HG02642 (cell line): ENCODE data around the gene ANK3.

Experiments used
- ATAC-seq: cut with Tn5 transposase; IDR thresholded peaks from one replicate; pipeline ENCODE4 v1.9.1; 2021; ENCODE audit warnings: mild to moderate bottlenecking; ENCODE audit not compliant: unreplicated experiment, poor library complexity

The ANK3 gene

GRCh38 chr10:60389413-60390025 is at the start of gene ANK3:
TSS of gene ANK3 (minus strand) at chr10:60389875. CDS start at chr10:60389538, 337 bp downstream.
- no peak for ATAC-seq

- ATAC-seq: no peak
Observed at GRCh38 chr10:60434418-60435046, 44.9 kb upstream of the ANK3 start.

DNA sequence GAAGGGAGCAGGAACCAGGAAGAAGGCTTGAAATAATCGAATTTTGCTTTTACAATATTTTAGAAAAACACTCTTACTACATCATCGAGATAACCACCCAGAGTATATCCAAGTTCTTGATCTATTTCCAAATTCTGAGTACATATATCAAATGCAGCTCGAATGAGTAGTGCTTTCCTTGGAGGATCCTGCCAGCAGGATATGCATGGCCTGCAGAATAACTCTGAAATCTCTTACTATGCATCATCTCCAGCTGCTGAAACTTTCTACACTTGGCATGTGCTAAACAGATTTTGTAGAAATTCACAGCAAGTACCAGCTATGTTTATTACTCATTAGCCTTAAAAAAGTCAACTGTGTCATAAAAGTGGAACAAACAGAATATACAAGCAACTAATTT is 44.0 kb upstream of the ANK3 start:
- no peak for ATAC-seq

DNA sequence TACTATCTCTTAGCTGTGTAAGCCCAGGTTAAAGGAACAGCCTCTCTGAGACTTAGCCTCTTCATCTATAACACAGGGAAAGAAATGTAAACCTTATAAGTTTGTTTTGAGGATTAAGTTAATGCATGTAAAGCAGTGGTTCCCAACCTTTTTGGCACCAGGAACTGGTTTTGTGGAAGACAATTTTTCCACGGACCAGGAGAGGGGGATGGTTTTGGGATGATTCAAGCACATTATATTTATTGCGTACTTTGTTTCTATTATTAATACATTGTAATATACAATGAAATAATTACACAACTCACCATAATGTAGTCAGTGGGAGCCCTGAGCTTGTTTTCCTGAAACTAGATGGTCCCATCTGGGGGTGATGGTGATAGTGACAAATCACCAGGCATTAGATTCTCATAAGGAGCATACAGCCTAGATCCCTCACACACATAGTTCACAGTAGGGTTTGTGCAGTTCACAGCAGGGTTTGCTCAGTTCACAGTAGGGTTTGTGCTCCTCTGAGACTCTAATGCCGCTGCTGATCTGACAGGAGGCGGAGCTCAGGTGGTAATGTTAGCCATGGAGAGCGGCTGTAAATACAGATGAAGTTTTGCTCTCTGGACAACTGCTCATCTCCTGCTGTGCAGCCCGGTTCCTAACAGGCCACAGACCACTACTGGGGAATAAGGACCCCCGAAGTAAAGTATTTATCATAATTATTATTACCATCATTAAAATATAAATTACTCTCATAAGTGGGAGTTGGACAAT is 41.3 kb upstream of the ANK3 start:
- no peak for ATAC-seq

GRCh38 chr10:60430017-60430416 is 40.3 kb upstream of the ANK3 start:
- no peak for ATAC-seq

DNA sequence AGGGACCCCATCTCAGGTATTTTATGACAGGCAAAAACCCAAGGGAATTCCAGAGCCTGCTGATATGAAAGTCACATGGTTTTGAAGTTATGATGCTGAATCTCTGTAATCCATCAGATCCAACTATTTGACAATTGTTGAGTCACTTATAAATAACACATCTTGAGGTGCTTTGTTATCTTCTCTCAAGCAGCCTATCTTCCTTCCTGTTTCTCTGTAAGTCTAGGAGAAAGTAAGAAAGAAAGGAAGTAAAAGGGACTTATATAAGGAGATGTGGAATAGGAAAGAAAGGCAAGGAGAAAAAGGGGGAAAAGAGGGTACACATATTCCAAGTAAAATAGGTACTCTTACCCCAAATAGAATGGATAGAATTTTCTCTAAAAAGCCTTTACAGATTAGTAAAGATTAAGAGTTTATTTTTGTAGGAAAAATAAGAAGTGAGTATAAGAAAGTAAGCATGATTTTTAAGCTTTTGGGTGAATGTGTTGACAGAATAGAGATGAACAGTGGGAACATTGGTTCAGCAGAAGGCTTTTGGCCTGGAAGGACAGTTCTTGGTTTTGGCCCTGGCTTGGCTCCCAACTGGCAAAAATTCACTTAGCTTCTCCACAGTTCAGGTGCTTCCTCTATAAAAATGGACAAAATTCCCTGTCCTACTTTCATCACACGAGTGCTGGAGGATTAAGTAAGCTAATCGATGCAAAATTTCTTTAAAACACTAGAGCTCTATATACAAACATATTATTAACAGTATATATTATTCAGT is 39.6 kb upstream of the ANK3 start:
- no peak for ATAC-seq

- ATAC-seq: no peak
Observed at GRCh38 chr10:60428387-60428737, 38.7 kb upstream of the ANK3 start.

DNA sequence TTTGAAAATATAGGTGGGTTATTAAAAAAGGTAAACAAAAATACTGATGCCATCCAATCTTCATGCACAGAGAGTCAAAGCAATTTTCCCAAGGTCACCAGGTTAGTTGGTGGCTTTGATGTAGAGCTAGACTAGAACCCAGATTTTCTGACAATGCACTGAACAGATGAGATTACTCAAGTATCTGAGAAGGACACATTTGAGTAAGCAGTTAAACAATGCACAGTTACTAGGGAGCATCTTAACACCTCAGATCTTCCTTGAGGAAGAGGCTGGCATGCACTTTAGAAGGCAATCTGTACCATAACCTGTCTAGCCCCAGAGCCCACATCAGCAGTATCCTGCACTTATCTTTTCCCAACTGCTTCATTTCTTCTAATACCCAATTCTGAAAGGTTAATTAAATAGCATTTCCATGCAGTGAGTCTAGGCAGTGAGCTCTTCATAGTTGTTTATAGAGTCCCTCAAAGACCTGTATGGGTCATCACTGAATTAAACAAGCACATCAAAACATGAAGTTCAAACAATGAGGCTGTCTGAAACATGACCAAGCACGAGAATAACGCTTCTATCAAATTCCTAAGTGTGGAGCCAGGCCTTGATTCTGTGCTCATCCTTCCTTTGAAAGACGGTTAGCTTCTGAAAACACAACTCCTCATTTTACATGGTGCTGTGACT is 38.2 kb upstream of the ANK3 start:
- ATAC-seq: no peak

- no peak for ATAC-seq
Observed at GRCh38 chr10:60427148-60427547, 37.5 kb upstream of the ANK3 start.

GRCh38 chr10:60426425-60426824 is 36.8 kb upstream of the ANK3 start:
- ATAC-seq: no peak

- ATAC-seq: no peak
Observed at GRCh38 chr10:60425392-60426110, 35.9 kb upstream of the ANK3 start.

DNA sequence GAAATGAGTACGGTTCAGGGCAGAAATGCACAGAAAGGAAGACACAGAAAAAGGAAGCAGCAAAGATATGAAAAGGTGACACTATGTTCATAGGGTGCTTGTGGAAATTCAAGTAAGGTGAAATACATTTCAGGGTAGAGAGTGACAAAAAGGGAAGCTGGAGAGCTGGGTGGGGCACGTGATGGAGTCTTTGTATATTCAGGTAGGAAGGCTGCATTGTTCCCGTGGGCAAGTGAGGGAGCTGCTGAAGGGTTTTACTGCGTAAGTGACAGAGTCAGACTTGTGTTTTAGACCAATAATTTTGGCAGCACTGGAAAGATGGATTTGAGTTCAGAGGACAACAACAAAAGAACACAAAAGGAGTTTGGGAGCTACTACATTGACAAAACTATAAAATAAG is 35.3 kb upstream of the ANK3 start:
- ATAC-seq: no peak

GRCh38 chr10:60423920-60424319 is 34.2 kb upstream of the ANK3 start:
- no peak for ATAC-seq

DNA sequence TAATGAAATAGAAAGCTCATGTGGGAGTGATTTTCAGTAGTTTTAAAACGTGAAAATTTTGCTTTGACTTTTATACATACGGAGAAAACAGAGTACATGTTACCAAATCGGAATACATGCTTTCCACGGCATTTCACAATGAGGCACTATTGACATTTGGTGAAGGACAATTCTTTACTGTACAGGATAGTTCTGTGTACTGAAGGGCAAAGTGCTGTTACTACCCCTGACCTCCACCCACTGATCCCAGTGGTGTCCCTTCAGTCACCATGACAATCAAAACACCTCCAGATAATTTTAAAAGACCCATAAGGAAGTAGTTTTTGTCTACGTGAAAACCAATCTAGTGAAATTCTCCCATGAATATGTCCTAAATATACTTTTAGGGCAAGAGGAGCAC is 33.1 kb upstream of the ANK3 start:
- ATAC-seq: no peak

DNA sequence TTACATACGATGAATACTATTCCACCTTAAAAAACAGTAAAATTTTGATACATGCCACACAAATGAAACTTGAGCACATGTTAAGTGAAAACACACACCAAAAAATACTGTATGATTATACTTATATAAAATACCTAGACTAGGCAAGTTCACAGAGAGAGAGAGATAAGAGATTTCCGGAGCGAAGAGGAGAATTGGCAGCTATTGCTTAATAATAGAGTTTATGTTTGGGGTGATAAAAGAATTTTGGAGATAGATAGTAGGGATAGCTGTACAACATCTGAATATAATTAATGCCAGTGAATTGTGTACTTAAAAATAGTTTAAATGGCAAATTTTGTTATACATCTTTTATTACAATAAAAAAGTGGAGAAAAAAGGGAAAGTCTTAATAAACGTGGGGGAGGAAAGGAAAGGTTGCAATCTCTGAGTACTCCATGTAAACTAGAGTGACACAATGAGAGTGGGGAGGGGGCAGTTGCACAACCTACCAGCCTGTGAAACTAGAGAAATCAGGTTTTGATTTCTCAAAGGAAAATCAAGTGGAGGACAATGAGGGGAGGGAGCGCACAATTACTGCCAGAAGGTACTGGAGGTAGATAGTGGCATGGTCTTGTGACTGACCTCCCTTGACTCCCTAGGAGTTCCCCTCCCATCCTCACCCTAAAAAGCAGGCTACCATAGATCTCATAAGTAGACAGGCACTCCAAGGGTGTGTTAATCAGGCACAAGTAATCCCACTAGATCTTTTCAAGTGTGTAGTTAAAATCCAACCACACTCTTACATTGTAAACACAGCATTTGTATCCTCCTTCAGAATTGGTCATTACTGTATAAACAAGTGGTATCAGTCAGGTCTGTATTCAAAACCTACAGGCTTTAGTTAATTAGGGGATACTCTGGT is 31.6 kb upstream of the ANK3 start:
- no peak for ATAC-seq

- ATAC-seq: no peak
Observed at GRCh38 chr10:60419249-60419648, 29.6 kb upstream of the ANK3 start.

- no peak for ATAC-seq
Observed at GRCh38 chr10:60417901-60418300, 28.2 kb upstream of the ANK3 start.

- ATAC-seq: no peak
Observed at GRCh38 chr10:60417024-60417423, 27.3 kb upstream of the ANK3 start.
